Effector CD8-positive, alpha-beta T cell (primary cell): ENCODE results near the gene TKT.

ENCODE experiments used
- DNase-seq: peaks from one replicate; lab custom pipeline; 2025; lab: John Stamatoyannopoulos, UW

The TKT gene

GRCh38 chr3:53198256-53198977, 57.4 kb downstream of the TKT start:
- DNase-seq, result no peak

GRCh38 chr3:53196575-53197407, 59.0 kb downstream of the TKT start:
- no peak for DNase-seq

- peak; percentile 31 for DNase-seq
Measured at GRCh38 chr3:53195602-53196574, 59.9 kb downstream of the TKT start.

GRCh38 chr3:53195066-53195450, 60.8 kb downstream of the TKT start:
- DNase-seq, result no peak

GRCh38 chr3:53194210-53195065, 61.4 kb downstream of the TKT start:
- no peak for DNase-seq

- DNase-seq, result no peak
Measured at GRCh38 chr3:53193466-53194209, 62.2 kb downstream of the TKT start.

- no peak for DNase-seq
Measured at GRCh38 chr3:53192608-53193007, 63.2 kb downstream of the TKT start.

GRCh38 chr3:53191836-53192480, 63.9 kb downstream of the TKT start:
- no peak for DNase-seq

- DNase-seq, result no peak
Measured at GRCh38 chr3:53190659-53191058, 65.2 kb downstream of the TKT start.

GRCh38 chr3:53189276-53189675, 66.5 kb downstream of the TKT start:
- DNase-seq, result no peak

- no peak for DNase-seq
Measured at GRCh38 chr3:53188720-53189119, 67.1 kb downstream of the TKT start.

GRCh38 chr3:53188136-53188685, 67.6 kb downstream of the TKT start:
- no peak for DNase-seq

GRCh38 chr3:53187430-53187829, 68.4 kb downstream of the TKT start:
- DNase-seq, result no peak

GRCh38 chr3:53186726-53187125, 69.1 kb downstream of the TKT start:
- no peak for DNase-seq

- no peak for DNase-seq
Measured at GRCh38 chr3:53185761-53186465, 69.9 kb downstream of the TKT start.

GRCh38 chr3:53184701-53185100, 71.1 kb downstream of the TKT start:
- no peak for DNase-seq

GRCh38 chr3:53183514-53183913, 72.3 kb downstream of the TKT start:
- no peak for DNase-seq

- DNase-seq, result no peak
Measured at GRCh38 chr3:53182764-53183355, 73.0 kb downstream of the TKT start.

GRCh38 chr3:53181528-53181927, 74.3 kb downstream of the TKT start:
- no peak for DNase-seq
